Epithelial cell of esophagus (primary cell): ENCODE measurements around the gene FAAP20.

ENCODE experiments used
- DNase-seq: peaks from one replicate; pipeline ENCODE4 v3.0.0; 2010; ENCODE audit warnings: low read depth
- H3K4me3 ChIP-seq: 2 replicates; pipeline ENCODE4 v1.5.1; 2011; ENCODE audit warnings: mild to moderate bottlenecking, low read length, control low read depth
- CTCF ChIP-seq: IDR thresholded peaks from 2 replicates; pipeline ENCODE4 v1.5.1; 2011; ENCODE audit warnings: low read depth, mild to moderate bottlenecking, low read length, control low read depth, inconsistent platforms; ENCODE audit not compliant: insufficient read depth; ENCODE audit errors: missing control alignments

FAAP20 gene

DNA sequence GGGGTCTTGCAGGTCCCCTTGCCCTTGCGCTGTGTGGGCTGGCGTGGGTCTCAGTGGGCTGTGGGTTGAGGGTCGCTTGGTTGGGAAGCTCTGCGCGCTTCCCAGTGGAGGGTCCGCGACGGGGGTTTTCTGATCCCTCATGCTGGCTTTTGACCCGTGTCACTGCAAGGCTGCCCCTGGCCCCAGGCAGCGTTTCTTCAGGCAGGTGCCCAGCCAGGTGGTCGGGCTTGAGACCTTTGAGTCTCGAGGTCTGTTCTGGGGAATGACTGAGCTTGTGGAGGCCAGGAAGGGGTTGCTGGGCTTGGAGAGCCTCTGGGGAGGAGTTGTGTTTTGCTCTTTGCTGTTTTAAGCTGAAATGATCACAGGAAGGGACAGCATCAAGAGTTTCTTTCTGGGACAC lies 38.9 kb upstream of the FAAP20 start:
- DNase-seq: no peak
- H3K4me3 ChIP-seq: no peak overlapping the region
- TF ChIP-seq CTCF: no peak

DNA sequence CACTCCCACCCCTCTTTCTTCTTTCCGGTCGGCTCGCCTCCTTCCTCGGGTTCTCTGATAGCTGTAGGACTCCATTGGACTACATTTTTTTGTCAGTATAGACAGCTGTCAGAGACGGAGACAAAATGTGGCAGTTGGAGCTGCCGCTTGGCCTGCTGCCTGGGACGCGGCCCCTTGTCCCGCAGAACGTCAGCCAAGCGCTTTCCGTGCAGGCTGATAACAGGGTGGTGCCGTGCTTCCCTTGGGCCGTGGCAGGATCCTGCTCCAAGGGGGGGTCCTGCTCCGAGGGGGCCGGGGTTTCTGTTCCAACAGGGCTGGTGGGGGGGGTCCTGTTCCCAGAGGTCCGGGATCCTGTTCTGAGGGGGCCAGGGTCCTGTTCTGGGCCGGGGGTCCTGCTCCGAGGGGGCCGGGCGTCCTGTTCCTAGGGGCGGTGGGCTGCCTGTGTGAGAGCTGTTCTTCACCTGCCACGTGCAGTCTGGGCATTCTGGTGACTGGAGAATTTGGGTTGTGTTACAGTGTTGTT lies 38.4 kb upstream of the FAAP20 start:
- TF ChIP-seq CTCF: no peak
- peak overlapping the region; percentile 69 for H3K4me3 ChIP-seq
- DNase-seq: no peak

- no peak for DNase-seq
- peak overlapping the region; percentile 69 for H3K4me3 ChIP-seq
- no peak for TF ChIP-seq CTCF
Observed at GRCh38 chr1:2232255-2232915, 37.8 kb upstream of the FAAP20 start.

GRCh38 chr1:2231532-2232254 lies 37.1 kb upstream of the FAAP20 start:
- TF ChIP-seq CTCF: no peak
- DNase-seq: peak; percentile 88

DNA sequence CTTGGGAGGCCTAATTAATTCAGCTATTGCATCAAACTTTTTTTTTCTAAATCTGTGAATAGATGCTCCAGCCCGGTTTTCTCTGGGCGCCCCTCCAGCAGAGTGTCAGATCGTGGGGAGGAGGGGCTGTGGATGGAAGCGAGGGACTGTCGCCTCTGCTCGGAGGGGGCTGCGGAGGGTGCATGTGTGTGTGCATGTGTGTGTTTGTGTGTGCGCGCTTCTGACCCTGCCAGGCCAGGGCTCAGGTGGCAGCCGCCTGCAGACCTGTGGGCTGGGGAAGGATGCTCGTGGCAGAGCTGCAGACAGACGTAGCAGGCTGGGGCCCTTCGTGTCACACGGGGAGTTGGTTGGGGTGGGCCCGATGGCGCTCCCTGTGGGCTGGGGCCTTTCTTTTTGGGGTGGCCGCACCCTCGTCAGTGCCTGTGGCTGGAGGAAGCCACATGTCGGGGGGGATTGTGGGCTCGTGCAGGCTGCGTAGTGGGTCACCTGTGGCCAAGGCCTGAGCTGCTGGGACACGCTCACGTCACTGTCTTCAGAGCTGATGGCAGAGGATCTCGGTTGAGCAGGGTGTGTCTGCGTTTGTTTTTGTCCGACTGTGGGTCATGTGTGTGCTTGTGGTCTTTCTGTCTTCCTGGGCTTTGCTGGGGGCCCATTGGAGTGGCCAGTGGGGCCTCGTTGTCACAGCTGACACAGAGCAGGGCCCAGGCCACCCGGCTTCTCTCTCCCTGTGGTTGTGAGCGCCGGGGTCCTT lies 36.4 kb upstream of the FAAP20 start:
- TF ChIP-seq CTCF: no peak
- no peak for DNase-seq

More at GRCh38 chr1:2231532-2232254, 37.1 kb upstream of the FAAP20 start:
- peak overlapping the region; percentile 69 for H3K4me3 ChIP-seq

GRCh38 chr1:2229911-2230731 lies 35.5 kb upstream of the FAAP20 start:
- no peak for TF ChIP-seq CTCF
- peak overlapping the region; percentile 69 for H3K4me3 ChIP-seq
- peak; percentile 41 for DNase-seq

More for the DNA sequence above, 36.4 kb upstream of the FAAP20 start:
- H3K4me3 ChIP-seq: peak overlapping the region; percentile 69
